MCF 10A (cell line): Measurements from ENCODE around the gene CTTNBP2. TPM values are rescaled to one million over a fixed set of nuclear protein-coding genes. Genes with fewer than 3 reads are reported as not detected.

Source experiments
- BruUV-seq: library from RNA; stranded (reverse); fragments of 400-500 nt; replicated peaks from 2 replicates; lab custom pipeline; 2021; lab: Mats Ljungman, UMichigan
- CTCF ChIA-PET: fragments of 300-600 bp; sonication (Branson Sonifier 250); formaldehyde crosslinking; extraction: SDS; loops from one replicate; lab custom pipeline; 2021; ENCODE audit warnings: antibody characterized with exemption, inconsistent platforms; lab: Yijun Ruan, JAX
- POLR2A ChIA-PET: fragments of 300-600, 350-650 bp; sonication (Branson Sonifier 250); formaldehyde crosslinking; extraction: SDS; loops from one replicate; lab custom pipeline; 2020; ENCODE audit warnings: antibody characterized with exemption, inconsistent platforms; lab: Yijun Ruan, JAX
- DNase-seq: peaks from one replicate; pipeline ENCODE4 v3.0.0-alpha.2; 2018; ENCODE audit not compliant: unreplicated experiment
- H3K27ac Mint-ChIP-seq: one replicate; pipeline ENCODE4 v1.8.0; 2022; ENCODE audit warnings: mild to moderate bottlenecking, low read depth, mixed read lengths; ENCODE audit not compliant: unreplicated experiment
- H3K27me3 Mint-ChIP-seq: one replicate; pipeline ENCODE4 v1.8.0; 2022; ENCODE audit warnings: mixed read lengths; ENCODE audit not compliant: insufficient read depth, unreplicated experiment
- H3K36me3 Mint-ChIP-seq: one replicate; pipeline ENCODE4 v1.8.0; 2022; ENCODE audit warnings: mild to moderate bottlenecking, moderate library complexity, mixed read lengths; ENCODE audit not compliant: insufficient read depth, unreplicated experiment
- H3K4me1 Mint-ChIP-seq: one replicate; pipeline ENCODE4 v1.8.0; 2022; ENCODE audit warnings: mixed read lengths; ENCODE audit not compliant: insufficient read depth, unreplicated experiment
- H3K4me3 Mint-ChIP-seq: one replicate; pipeline ENCODE4 v1.8.0; 2022; ENCODE audit warnings: mild to moderate bottlenecking, moderate library complexity, mixed read lengths; ENCODE audit not compliant: unreplicated experiment
- H3K9me3 Mint-ChIP-seq: one replicate; pipeline ENCODE4 v1.8.0; 2022; ENCODE audit warnings: mixed read lengths; ENCODE audit not compliant: unreplicated experiment
- CTCF ChIP-seq: fragments of 200-600 bp; IDR thresholded peaks from one replicate; pipeline ENCODE4 v1.8.0; 2022; ENCODE audit warnings: antibody characterized with exemption, mild to moderate bottlenecking; ENCODE audit not compliant: unreplicated experiment
- intact Hi-C: fragments of 100-400 bp; cut with micrococcal nuclease; formaldehyde crosslinking; loops from 2 replicates; pipeline ENCODE4 v1.14.1; 2022
- total RNA-seq: library from RNA; stranded (reverse); gene quantifications from 2 replicates; pipeline ENCODE4 v1.2.3, GENCODE V29; 2022

The CTTNBP2 gene
- total RNA-seq, 1 experiment from 2014 or later = 0.98 TPM

- ChIA-PET CTCF (interaction anchor here (0.5 kb wide), 1 partner anchor 1505 kb away, joined by 3 read pairs; no protein-coding TSS in a partner anchor), POLR2A (interaction anchor here (0.7 kb wide), 2 partner anchors 34 to 1510 kb away, joined by 3 to 4 read pairs; no protein-coding TSS in a partner anchor)
- Mint-ChIP-seq H3K9me3 (no peaks in the 10 kb centered on the region), H3K4me3 (no peak overlapping the region), H3K27me3 (no peaks in the 10 kb centered on the region), H3K27ac (no peak overlapping the region), H3K36me3 (no peaks in the 10 kb centered on the region), H3K4me1 (no peaks in the 10 kb centered on the region)
- BruUV-seq = no TSS peak
- DNase-seq = no peak
- intact Hi-C loops = no loop called here
- no peak for TF ChIP-seq CTCF
Observed at GRCh38 chr7:117692338-117692737, 180.9 kb downstream of the CTTNBP2 start.

DNA sequence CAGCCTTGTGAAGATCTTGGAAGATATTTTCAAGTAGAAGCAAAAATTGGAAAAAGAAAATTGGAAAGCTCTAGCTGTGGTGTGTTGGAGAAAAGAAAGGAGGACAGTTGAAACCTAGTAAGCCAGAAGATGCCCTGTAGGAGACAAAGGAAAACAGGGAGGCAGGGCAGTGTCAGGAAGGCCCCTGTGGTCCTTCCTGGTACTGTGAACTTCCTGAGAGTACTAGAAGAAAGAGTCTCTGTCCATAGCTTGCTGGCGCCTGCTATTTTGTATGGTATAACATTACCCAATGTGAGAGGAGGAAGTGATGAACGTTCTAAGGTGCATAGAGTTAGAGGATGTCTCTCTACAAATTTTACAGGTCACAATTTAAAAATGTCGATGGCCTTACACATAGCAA lies 183.1 kb downstream of the CTTNBP2 start:
- intact Hi-C loops = no loop called here
- ChIA-PET CTCF (interaction anchor here (1.2 kb wide), 1 partner anchor 43 kb away, joined by 3 read pairs; no protein-coding TSS in a partner anchor), POLR2A (no interaction called here)
- H3K27ac Mint-ChIP-seq = no peak overlapping the region
- BruUV-seq = no TSS peak
- TF ChIP-seq CTCF = no peak
- no peaks in the 10 kb centered on the region for H3K9me3 Mint-ChIP-seq
- no peaks in the 10 kb centered on the region for H3K27me3 Mint-ChIP-seq
- H3K36me3 Mint-ChIP-seq = no peaks in the 10 kb centered on the region
- no peak overlapping the region for H3K4me3 Mint-ChIP-seq
- H3K4me1 Mint-ChIP-seq = no peaks in the 10 kb centered on the region
- DNase-seq = no peak

DNA sequence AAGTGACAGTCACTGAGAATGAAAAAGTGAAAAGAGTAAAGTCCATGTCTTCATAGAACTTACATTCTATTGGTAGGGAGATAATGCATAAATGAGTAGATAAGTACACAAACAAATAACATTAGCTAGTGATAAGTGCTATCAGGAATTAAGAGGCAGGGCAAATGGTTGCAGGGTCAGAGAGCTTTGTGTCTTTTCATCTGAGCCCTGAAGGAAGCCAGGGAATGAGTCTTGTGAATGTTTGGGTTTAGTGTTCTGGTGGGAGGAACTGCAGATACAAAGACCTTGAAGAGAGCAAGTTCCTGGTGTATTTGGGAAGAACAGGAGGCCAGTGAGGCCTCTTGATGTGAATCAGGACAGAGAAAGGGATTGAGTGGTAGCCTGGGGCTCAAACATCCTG lies 183.8 kb downstream of the CTTNBP2 start:
- Mint-ChIP-seq H3K9me3 (no peaks in the 10 kb centered on the region), H3K36me3 (no peaks in the 10 kb centered on the region), H3K27me3 (no peaks in the 10 kb centered on the region), H3K4me1 (no peaks in the 10 kb centered on the region), H3K4me3 (no peak overlapping the region), H3K27ac (no peak overlapping the region)
- ChIA-PET POLR2A (no interaction called here), CTCF (interaction anchor here (1.2 kb wide), 1 partner anchor 44 kb away, joined by 3 read pairs; no protein-coding TSS in a partner anchor)
- no peak for TF ChIP-seq CTCF
- intact Hi-C loops = no loop called here
- no peak for DNase-seq
- BruUV-seq = no TSS peak

DNA sequence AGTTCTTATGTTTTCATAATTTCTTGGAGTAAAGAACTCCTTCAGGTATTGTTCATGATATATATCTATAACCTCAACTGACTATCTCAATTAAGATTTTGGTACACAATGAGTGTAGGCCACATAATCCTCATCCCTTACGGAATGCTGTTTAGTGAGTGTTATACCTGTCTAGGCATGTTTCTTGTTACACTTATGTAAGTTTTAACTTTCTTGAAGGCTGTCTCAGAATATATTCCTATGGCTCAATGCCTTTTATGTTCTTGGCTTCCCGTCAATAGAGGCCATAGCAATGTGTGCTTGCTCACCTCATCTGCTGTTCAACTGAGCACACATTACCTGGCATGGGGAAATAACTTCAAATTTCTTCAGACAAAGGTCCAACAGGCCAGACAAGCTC lies 185.1 kb downstream of the CTTNBP2 start:
- intact Hi-C loops = no loop called here
- H3K9me3 Mint-ChIP-seq = no peaks in the 10 kb centered on the region
- peak; percentile 39 for DNase-seq
- TF ChIP-seq CTCF = no peak
- H3K4me1 Mint-ChIP-seq = no peaks in the 10 kb centered on the region
- BruUV-seq = no TSS peak
- no peaks in the 10 kb centered on the region for H3K36me3 Mint-ChIP-seq
- H3K4me3 Mint-ChIP-seq = no peak overlapping the region
- H3K27me3 Mint-ChIP-seq = no peaks in the 10 kb centered on the region
- ChIA-PET POLR2A (no interaction called here), CTCF (interaction anchor here (1.2 kb wide), 1 partner anchor 29 kb away, joined by 4 read pairs; no protein-coding TSS in a partner anchor)
- H3K27ac Mint-ChIP-seq = no peak overlapping the region
